Measurements from ENCODE around the gene NTS. TPM values are rescaled to one million over a fixed set of nuclear protein-coding genes. Genes with fewer than 3 reads are reported as not detected.

The NTS gene, protein sequence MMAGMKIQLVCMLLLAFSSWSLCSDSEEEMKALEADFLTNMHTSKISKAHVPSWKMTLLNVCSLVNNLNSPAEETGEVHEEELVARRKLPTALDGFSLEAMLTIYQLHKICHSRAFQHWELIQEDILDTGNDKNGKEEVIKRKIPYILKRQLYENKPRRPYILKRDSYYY
- 0.05 TPM for polyA plus RNA-seq (2013)

DNA sequence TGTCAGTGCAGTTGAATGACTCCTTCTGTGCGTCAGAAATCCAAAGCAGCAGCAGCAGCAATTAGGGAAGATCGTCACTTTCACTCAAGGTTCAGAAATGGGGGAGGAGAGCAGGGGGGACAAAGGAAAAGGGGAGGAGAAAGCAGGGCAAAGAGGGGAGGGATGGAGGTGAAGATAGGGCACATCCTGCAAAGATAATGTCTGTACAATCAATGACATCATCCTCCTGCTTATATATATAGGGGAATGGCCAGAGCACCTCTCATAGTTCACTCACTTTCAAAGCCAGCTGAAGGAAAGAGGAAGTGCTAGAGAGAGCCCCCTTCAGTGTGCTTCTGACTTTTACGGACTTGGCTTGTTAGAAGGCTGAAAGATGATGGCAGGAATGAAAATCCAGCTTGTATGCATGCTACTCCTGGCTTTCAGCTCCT is at the start of gene NTS:
TSS of gene NTS (plus strand) at position 265 of the 431 bp plus-strand sequence. CDS start at position 374, 109 bp downstream.
- 0% methylated on average over 1 of the region's 3 CpGs for WGBS (ENCODE audit: insufficient coverage)
- H3K9me3 ChIP-seq (ENCODE audit: control extremely low read depth in 1 of 5, control insufficient read depth in 4 of 5, insufficient read depth in 2 of 5, low read depth in 1 of 5, low read length in 4 of 5) = no peaks in the 10 kb centered on the region
- H3K27ac ChIP-seq (ENCODE audit: insufficient read depth in 1 of 2, low read depth in 1 of 2, low read length in 2 of 2, poor library complexity in 1 of 2, severe bottlenecking in 2 of 2) = no peak within 1 kb of the TSS
- POLR2A ChIA-PET = no interaction called here
- H3K27me3 ChIP-seq (replicated peaks in 2 of 5; ENCODE audit: control insufficient read depth in 4 of 5, insufficient read depth in 5 of 5, low read length in 4 of 5) = no peaks in the 10 kb centered on the region
- H3K4me1 ChIP-seq (ENCODE audit: control extremely low read depth in 1 of 4, control insufficient read depth in 4 of 4, insufficient read depth in 4 of 4, low read length in 3 of 4) = peaks cover 0 to 2% (median 1%) of the 10 kb centered on the region in 4 experiments
- DNase-seq = peak; percentile 52 to 76 (median 76)
- peak within 1 kb of the TSS in 1 of 7 experiments; percentile 61 for H3K4me3 ChIP-seq (ENCODE audit: control insufficient read depth in 1 of 7, extremely low read depth in 1 of 7, insufficient read depth in 4 of 7, low read depth in 2 of 7, low read length in 6 of 7)
- no peaks in the 10 kb centered on the region for H3K36me3 ChIP-seq (ENCODE audit: control insufficient read depth in 4 of 4, insufficient read depth in 4 of 4, low read length in 3 of 4)
- CTCF ChIA-PET = interaction anchor here (0.7 to 9.3 kb wide), 4 partner anchors 18 to 410 kb away, joined by 3 to 136 read pairs (median 4); no protein-coding TSS in a partner anchor

DNA sequence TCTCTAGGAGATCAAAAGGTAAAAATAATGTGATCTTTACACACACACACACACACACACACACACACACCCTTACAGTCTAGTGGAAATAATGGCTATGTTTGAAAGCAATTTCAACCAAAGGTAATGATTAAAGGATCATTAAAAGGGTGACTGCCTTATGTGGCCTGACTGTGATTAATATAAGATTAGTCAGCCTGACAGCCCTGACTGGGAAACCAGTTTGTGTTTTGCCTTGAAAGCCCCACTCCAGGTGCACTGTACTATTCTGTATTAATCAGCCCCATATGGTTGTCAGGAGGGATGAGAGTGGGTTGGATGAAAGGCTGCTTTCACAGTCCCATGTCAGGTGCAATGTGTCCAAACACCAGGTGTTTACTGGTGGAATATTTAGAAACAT is 48.3 kb upstream of the NTS start:
- no peak overlapping the region for H3K4me3 ChIP-seq (ENCODE audit: control insufficient read depth in 1 of 7, extremely low read depth in 1 of 7, insufficient read depth in 4 of 7, low read depth in 2 of 7, low read length in 6 of 7)
- CTCF ChIA-PET = no interaction called here
- H3K27me3 ChIP-seq (replicated peaks in 2 of 5; ENCODE audit: control insufficient read depth in 4 of 5, insufficient read depth in 5 of 5, low read length in 4 of 5) = no peaks in the 10 kb centered on the region
- no peak overlapping the region for H3K27ac ChIP-seq (ENCODE audit: insufficient read depth in 1 of 2, low read depth in 1 of 2, low read length in 2 of 2, poor library complexity in 1 of 2, severe bottlenecking in 2 of 2)
- peaks cover 0 to 10% (median 1%) of the 10 kb centered on the region in 4 experiments for H3K4me1 ChIP-seq (ENCODE audit: control extremely low read depth in 1 of 4, control insufficient read depth in 4 of 4, insufficient read depth in 4 of 4, low read length in 3 of 4)
- DNase-seq = no peak
- H3K36me3 ChIP-seq (ENCODE audit: control insufficient read depth in 4 of 4, insufficient read depth in 4 of 4, low read length in 3 of 4) = no peaks in the 10 kb centered on the region
- H3K9me3 ChIP-seq (ENCODE audit: control extremely low read depth in 1 of 5, control insufficient read depth in 4 of 5, insufficient read depth in 2 of 5, low read depth in 1 of 5, low read length in 4 of 5) = no peaks in the 10 kb centered on the region
- POLR2A ChIA-PET = no interaction called here

DNA sequence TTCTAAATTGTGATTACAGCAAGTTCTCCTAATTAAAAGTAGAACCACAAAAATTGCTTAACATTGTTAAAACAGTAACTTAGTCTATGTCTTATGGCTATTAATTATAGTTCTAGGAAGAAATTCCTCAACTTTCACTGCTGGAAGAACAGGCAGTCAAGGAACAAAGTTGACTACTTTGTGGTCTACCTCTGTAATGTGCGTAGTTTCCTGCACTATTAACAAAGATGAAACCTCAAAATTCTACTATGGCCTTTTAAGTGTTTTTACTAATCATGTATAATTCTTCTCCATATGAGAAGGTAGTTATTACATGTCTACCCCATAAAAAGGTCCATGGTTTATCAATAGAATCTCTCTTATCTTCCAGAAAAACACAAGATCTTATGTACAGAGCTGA is 45.5 kb upstream of the NTS start:
- ChIA-PET POLR2A (no interaction called here), CTCF (no interaction called here)
- no CpG with 5 or more reads among the region's 1 CpG for WGBS (ENCODE audit: insufficient coverage)
- H3K4me1 ChIP-seq (ENCODE audit: control extremely low read depth in 1 of 4, control insufficient read depth in 4 of 4, insufficient read depth in 4 of 4, low read length in 3 of 4) = peaks cover 0 to 9% (median 0%) of the 10 kb centered on the region in 4 experiments
- H3K36me3 ChIP-seq (ENCODE audit: control insufficient read depth in 4 of 4, insufficient read depth in 4 of 4, low read length in 3 of 4) = no peaks in the 10 kb centered on the region
- no peaks in the 10 kb centered on the region for H3K27me3 ChIP-seq (replicated peaks in 2 of 5; ENCODE audit: control insufficient read depth in 4 of 5, insufficient read depth in 5 of 5, low read length in 4 of 5)
- no peaks in the 10 kb centered on the region for H3K9me3 ChIP-seq (ENCODE audit: control extremely low read depth in 1 of 5, control insufficient read depth in 4 of 5, insufficient read depth in 2 of 5, low read depth in 1 of 5, low read length in 4 of 5)
- H3K27ac ChIP-seq (ENCODE audit: insufficient read depth in 1 of 2, low read depth in 1 of 2, low read length in 2 of 2, poor library complexity in 1 of 2, severe bottlenecking in 2 of 2) = no peak overlapping the region
- DNase-seq = no peak
- H3K4me3 ChIP-seq (ENCODE audit: control insufficient read depth in 1 of 7, extremely low read depth in 1 of 7, insufficient read depth in 4 of 7, low read depth in 2 of 7, low read length in 6 of 7) = no peak overlapping the region

DNA sequence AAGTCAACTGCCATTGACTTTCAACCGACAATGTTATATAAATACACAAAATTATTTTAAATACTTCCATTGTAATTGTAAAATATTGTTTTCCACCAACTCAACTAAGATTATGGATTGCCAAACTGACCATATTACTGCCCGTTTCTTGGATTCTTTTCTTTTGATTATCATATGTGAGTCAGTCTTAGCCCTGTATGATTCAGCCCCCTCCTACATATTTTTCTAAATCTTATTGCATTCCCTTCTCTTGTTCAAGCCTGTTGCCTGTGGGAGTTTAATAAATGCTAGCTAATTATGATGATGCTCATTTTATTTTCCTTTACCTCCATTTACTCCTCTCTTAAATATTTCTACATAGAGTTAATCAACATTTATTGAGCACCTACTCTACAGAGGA is 44.7 kb upstream of the NTS start:
- CTCF ChIA-PET = interaction anchor here (0.7 kb wide), 1 partner anchor 12 kb away, joined by 3 read pairs; no protein-coding TSS in a partner anchor

DNA sequence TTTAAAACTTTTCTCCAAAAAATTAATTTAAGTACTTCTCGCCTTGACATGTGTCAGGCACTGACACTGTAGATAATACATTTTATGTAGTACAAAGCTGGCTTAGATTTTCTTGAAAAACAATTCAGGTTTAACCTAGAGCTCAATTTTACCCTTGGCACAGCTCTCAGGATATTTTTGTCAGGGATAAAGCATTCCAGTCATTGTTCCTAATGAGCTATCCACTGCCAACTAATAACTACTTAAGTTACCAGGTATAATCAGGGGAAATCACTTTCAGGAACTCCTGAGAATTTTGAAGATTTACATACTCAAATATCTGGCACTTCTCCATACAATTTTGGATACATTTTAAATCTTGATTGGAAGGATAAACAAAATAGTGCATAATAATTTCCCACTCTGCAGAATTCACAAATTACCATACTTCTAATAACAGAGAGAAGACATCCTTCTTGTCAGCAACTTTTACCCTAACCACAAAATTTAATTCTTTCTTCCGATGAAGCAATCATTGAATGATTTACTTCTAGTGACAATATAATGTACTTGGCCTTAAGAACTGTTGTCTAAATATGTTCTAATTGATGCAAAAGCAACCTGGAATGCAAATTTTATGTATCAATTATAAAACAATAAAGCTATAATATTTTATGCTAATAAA is 42.6 kb upstream of the NTS start:
- peak in 2 of 3 donors; percentile 14 to 43 for DNase-seq
- Histone ChIP-seq H3K4me3 (ENCODE audit: control insufficient read depth in 1 of 7, extremely low read depth in 1 of 7, insufficient read depth in 4 of 7, low read depth in 2 of 7, low read length in 6 of 7) (peak overlapping the region in 1 of 7 experiments; percentile 17), H3K9me3 (ENCODE audit: control extremely low read depth in 1 of 5, control insufficient read depth in 4 of 5, insufficient read depth in 2 of 5, low read depth in 1 of 5, low read length in 4 of 5) (no peaks in the 10 kb centered on the region), H3K36me3 (ENCODE audit: control insufficient read depth in 4 of 4, insufficient read depth in 4 of 4, low read length in 3 of 4) (no peaks in the 10 kb centered on the region), H3K27ac (ENCODE audit: insufficient read depth in 1 of 2, low read depth in 1 of 2, low read length in 2 of 2, poor library complexity in 1 of 2, severe bottlenecking in 2 of 2) (no peak overlapping the region), H3K4me1 (ENCODE audit: control extremely low read depth in 1 of 4, control insufficient read depth in 4 of 4, insufficient read depth in 4 of 4, low read length in 3 of 4) (peaks cover 0 to 24% (median 3%) of the 10 kb centered on the region in 4 experiments), H3K27me3 (replicated peaks in 2 of 5; ENCODE audit: control insufficient read depth in 4 of 5, insufficient read depth in 5 of 5, low read length in 4 of 5) (no peaks in the 10 kb centered on the region)
- no CpG with 5 or more reads among the region's 2 CpGs for WGBS (ENCODE audit: insufficient coverage)
- CTCF ChIA-PET = interaction anchor here (0.8 to 2.2 kb wide), 3 partner anchors 15 to 61 kb away, joined by 3 to 8 read pairs (median 4); no protein-coding TSS in a partner anchor
- POLR2A ChIA-PET = no interaction called here

More for the DNA sequence above, 44.7 kb upstream of the NTS start:
- Histone ChIP-seq H3K27ac (ENCODE audit: insufficient read depth in 1 of 2, low read depth in 1 of 2, low read length in 2 of 2, poor library complexity in 1 of 2, severe bottlenecking in 2 of 2) (no peak overlapping the region), H3K4me3 (ENCODE audit: control insufficient read depth in 1 of 7, extremely low read depth in 1 of 7, insufficient read depth in 4 of 7, low read depth in 2 of 7, low read length in 6 of 7) (no peak overlapping the region), H3K4me1 (ENCODE audit: control extremely low read depth in 1 of 4, control insufficient read depth in 4 of 4, insufficient read depth in 4 of 4, low read length in 3 of 4) (peaks cover 0 to 10% (median 0%) of the 10 kb centered on the region in 4 experiments), H3K9me3 (ENCODE audit: control extremely low read depth in 1 of 5, control insufficient read depth in 4 of 5, insufficient read depth in 2 of 5, low read depth in 1 of 5, low read length in 4 of 5) (no peaks in the 10 kb centered on the region), H3K27me3 (replicated peaks in 2 of 5; ENCODE audit: control insufficient read depth in 4 of 5, insufficient read depth in 5 of 5, low read length in 4 of 5) (no peaks in the 10 kb centered on the region), H3K36me3 (ENCODE audit: control insufficient read depth in 4 of 4, insufficient read depth in 4 of 4, low read length in 3 of 4) (no peaks in the 10 kb centered on the region)
- WGBS (ENCODE audit: insufficient coverage) = 100% methylated on average over 1 of the region's 2 CpGs
- DNase-seq = no peak
- POLR2A ChIA-PET = no interaction called here

DNA sequence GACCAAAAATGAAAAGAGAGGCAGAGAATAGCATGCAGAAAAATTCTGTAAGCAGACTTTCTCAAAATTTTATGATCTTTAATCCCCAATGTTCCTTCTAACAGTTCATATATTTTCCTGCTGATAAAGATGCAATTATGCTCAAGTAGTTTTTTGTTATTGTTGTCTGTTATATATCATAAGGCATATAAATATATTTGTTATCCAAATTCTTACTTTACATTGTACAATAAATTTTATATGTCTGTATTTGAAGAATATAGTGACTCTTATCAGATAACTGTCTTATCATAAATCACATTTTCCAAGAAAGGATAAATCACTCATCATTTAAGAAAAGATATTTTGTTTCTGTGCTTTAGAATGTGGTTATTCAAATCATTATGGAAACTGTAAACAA is 40.5 kb upstream of the NTS start:
- Histone ChIP-seq H3K27ac (ENCODE audit: insufficient read depth in 1 of 2, low read depth in 1 of 2, low read length in 2 of 2, poor library complexity in 1 of 2, severe bottlenecking in 2 of 2) (no peak overlapping the region), H3K36me3 (ENCODE audit: control insufficient read depth in 4 of 4, insufficient read depth in 4 of 4, low read length in 3 of 4) (no peaks in the 10 kb centered on the region), H3K4me3 (ENCODE audit: control insufficient read depth in 1 of 7, extremely low read depth in 1 of 7, insufficient read depth in 4 of 7, low read depth in 2 of 7, low read length in 6 of 7) (no peak overlapping the region), H3K27me3 (replicated peaks in 2 of 5; ENCODE audit: control insufficient read depth in 4 of 5, insufficient read depth in 5 of 5, low read length in 4 of 5) (no peaks in the 10 kb centered on the region), H3K9me3 (ENCODE audit: control extremely low read depth in 1 of 5, control insufficient read depth in 4 of 5, insufficient read depth in 2 of 5, low read depth in 1 of 5, low read length in 4 of 5) (no peaks in the 10 kb centered on the region), H3K4me1 (ENCODE audit: control extremely low read depth in 1 of 4, control insufficient read depth in 4 of 4, insufficient read depth in 4 of 4, low read length in 3 of 4) (peaks cover 0 to 24% (median 3%) of the 10 kb centered on the region in 4 experiments)
- ChIA-PET CTCF (no interaction called here), POLR2A (no interaction called here)
- no peak for DNase-seq

DNA sequence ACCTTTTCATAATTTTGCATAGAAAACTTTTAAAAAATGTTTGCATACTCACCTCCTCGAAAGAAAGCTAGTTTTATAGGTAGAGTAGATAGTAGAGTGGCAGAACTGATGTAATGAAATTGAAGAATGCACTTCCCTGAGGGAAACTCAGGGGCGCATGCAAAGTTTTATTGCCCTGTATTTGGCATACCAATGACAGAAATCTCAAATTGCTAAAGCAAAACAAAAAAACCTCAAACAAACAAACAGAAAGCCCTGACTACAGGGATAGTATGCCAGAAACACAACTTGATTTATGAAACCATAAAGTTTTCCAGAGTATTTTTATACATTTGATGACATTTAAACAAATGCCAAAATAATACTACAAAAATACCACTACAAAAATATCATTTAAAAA is 39.7 kb upstream of the NTS start:
- POLR2A ChIA-PET = no interaction called here
- CTCF ChIA-PET = no interaction called here
- Histone ChIP-seq H3K36me3 (ENCODE audit: control insufficient read depth in 4 of 4, insufficient read depth in 4 of 4, low read length in 3 of 4) (no peaks in the 10 kb centered on the region), H3K9me3 (ENCODE audit: control extremely low read depth in 1 of 5, control insufficient read depth in 4 of 5, insufficient read depth in 2 of 5, low read depth in 1 of 5, low read length in 4 of 5) (no peaks in the 10 kb centered on the region), H3K27me3 (replicated peaks in 2 of 5; ENCODE audit: control insufficient read depth in 4 of 5, insufficient read depth in 5 of 5, low read length in 4 of 5) (no peaks in the 10 kb centered on the region), H3K4me3 (ENCODE audit: control insufficient read depth in 1 of 7, extremely low read depth in 1 of 7, insufficient read depth in 4 of 7, low read depth in 2 of 7, low read length in 6 of 7) (peak overlapping the region in 2 of 7 experiments; percentile 39 to 88), H3K27ac (ENCODE audit: insufficient read depth in 1 of 2, low read depth in 1 of 2, low read length in 2 of 2, poor library complexity in 1 of 2, severe bottlenecking in 2 of 2) (no peak overlapping the region), H3K4me1 (ENCODE audit: control extremely low read depth in 1 of 4, control insufficient read depth in 4 of 4, insufficient read depth in 4 of 4, low read length in 3 of 4) (peaks cover 0 to 23% (median 3%) of the 10 kb centered on the region in 4 experiments)
- no peak for DNase-seq
- WGBS (ENCODE audit: insufficient coverage) = 50% methylated on average over 1 of the region's 2 CpGs

All from common myeloid progenitor, CD34-positive (primary cell).